MCF 10A (cell line): Measurements from ENCODE around the gene MTNR1A. TPM values are rescaled to one million over a fixed set of nuclear protein-coding genes. Genes with fewer than 3 reads are reported as not detected.

Experiments used
- BruUV-seq: library from RNA; stranded (reverse); fragments of 400-500 nt; replicated peaks from 2 replicates; lab custom pipeline; 2021; lab: Mats Ljungman, UMichigan
- CTCF ChIA-PET: fragments of 300-600 bp; sonication (Branson Sonifier 250); formaldehyde crosslinking; extraction: SDS; loops from one replicate; lab custom pipeline; 2021; ENCODE audit warnings: antibody characterized with exemption, inconsistent platforms; lab: Yijun Ruan, JAX
- POLR2A ChIA-PET: fragments of 300-600, 350-650 bp; sonication (Branson Sonifier 250); formaldehyde crosslinking; extraction: SDS; loops from one replicate; lab custom pipeline; 2020; ENCODE audit warnings: antibody characterized with exemption, inconsistent platforms; lab: Yijun Ruan, JAX
- DNase-seq: peaks from one replicate; pipeline ENCODE4 v3.0.0-alpha.2; 2018; ENCODE audit not compliant: unreplicated experiment
- H3K27ac Mint-ChIP-seq: one replicate; pipeline ENCODE4 v1.8.0; 2022; ENCODE audit warnings: mild to moderate bottlenecking, low read depth, mixed read lengths; ENCODE audit not compliant: unreplicated experiment
- H3K27me3 Mint-ChIP-seq: one replicate; pipeline ENCODE4 v1.8.0; 2022; ENCODE audit warnings: mixed read lengths; ENCODE audit not compliant: insufficient read depth, unreplicated experiment
- H3K36me3 Mint-ChIP-seq: one replicate; pipeline ENCODE4 v1.8.0; 2022; ENCODE audit warnings: mild to moderate bottlenecking, moderate library complexity, mixed read lengths; ENCODE audit not compliant: insufficient read depth, unreplicated experiment
- H3K4me1 Mint-ChIP-seq: one replicate; pipeline ENCODE4 v1.8.0; 2022; ENCODE audit warnings: mixed read lengths; ENCODE audit not compliant: insufficient read depth, unreplicated experiment
- H3K4me3 Mint-ChIP-seq: one replicate; pipeline ENCODE4 v1.8.0; 2022; ENCODE audit warnings: mild to moderate bottlenecking, moderate library complexity, mixed read lengths; ENCODE audit not compliant: unreplicated experiment
- H3K9me3 Mint-ChIP-seq: one replicate; pipeline ENCODE4 v1.8.0; 2022; ENCODE audit warnings: mixed read lengths; ENCODE audit not compliant: unreplicated experiment
- intact Hi-C: fragments of 100-400 bp; cut with micrococcal nuclease; formaldehyde crosslinking; loops from 2 replicates; pipeline ENCODE4 v1.14.1; 2022
- total RNA-seq: library from RNA; stranded (reverse); gene quantifications from 2 replicates; pipeline ENCODE4 v1.2.3, GENCODE V29; 2022
- TF ChIP-seq, protein P1 (sequence below): fragments of 200-600 bp; IDR thresholded peaks from one replicate; pipeline ENCODE4 v1.8.0; 2022; ENCODE audit warnings: antibody characterized with exemption, mild to moderate bottlenecking; ENCODE audit not compliant: unreplicated experiment

Gene MTNR1A
- total RNA-seq, 1 experiment from 2014 or later, result not detected

DNA sequence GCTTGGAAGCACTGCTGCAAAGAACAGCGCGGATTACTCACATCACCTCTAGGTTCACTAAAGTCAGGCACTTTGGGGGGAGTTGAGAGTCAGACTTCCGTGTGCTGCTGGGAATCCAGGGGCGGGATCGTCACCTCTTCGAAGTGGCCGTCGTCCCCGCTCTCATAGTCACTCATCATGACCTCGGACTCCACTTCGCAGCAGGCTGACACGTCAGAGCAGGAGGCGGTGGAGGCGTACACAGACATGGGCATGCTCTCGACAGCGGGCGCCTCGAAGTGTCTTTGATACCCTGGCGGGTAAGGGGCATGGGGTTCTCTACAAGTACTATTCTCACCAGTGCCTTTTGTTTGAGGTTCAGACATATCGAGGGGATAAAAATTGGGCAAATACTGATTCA lies 33.1 kb upstream of the MTNR1A start:
- Mint-ChIP-seq H3K27me3 (no peaks in the 10 kb centered on the region), H3K4me1 (no peaks in the 10 kb centered on the region), H3K4me3 (no peak overlapping the region), H3K27ac (no peak overlapping the region), H3K36me3 (peaks cover 69% of the 10 kb centered on the region), H3K9me3 (no peaks in the 10 kb centered on the region)
- no peak for DNase-seq
- CTCF ChIA-PET, result interaction anchor here (0.6 to 12.6 kb wide), 14 partner anchors 9 to 1574 kb away, joined by 3 to 204 read pairs (median 5); no protein-coding TSS in a partner anchor
- intact Hi-C loops, result no loop called here
- TSS peak; percentile 28 for BruUV-seq
- TF ChIP-seq, protein P1, sequence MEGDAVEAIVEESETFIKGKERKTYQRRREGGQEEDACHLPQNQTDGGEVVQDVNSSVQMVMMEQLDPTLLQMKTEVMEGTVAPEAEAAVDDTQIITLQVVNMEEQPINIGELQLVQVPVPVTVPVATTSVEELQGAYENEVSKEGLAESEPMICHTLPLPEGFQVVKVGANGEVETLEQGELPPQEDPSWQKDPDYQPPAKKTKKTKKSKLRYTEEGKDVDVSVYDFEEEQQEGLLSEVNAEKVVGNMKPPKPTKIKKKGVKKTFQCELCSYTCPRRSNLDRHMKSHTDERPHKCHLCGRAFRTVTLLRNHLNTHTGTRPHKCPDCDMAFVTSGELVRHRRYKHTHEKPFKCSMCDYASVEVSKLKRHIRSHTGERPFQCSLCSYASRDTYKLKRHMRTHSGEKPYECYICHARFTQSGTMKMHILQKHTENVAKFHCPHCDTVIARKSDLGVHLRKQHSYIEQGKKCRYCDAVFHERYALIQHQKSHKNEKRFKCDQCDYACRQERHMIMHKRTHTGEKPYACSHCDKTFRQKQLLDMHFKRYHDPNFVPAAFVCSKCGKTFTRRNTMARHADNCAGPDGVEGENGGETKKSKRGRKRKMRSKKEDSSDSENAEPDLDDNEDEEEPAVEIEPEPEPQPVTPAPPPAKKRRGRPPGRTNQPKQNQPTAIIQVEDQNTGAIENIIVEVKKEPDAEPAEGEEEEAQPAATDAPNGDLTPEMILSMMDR, result no peak
- POLR2A ChIA-PET, result no interaction called here

DNA sequence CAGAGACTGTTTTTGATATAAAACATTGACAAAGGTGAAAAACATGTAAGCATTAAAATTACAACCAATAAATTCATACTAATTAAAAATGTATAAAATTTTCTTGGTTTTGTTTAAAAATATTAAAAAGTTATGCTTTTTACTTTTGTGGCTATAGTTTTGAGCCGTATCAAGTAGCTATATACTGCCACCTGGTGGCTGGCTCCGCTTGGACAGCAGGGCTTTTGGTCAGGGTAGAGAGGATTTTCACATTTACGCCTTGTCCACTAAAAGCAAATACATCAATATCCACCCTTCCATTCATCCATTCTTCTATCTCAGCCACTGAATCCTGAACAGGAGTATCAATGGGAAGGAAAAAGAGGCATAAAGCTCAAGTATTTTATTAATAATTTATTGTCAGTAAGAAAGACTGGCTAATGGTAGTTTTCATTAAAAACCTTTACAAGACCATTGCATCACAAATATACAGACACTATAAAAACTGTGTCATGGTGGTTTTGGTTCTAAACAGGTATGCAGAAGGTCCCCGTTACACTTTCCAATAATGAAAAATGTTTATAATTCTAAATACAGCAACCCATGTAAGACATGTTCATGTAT lies 32.1 kb upstream of the MTNR1A start:
- Mint-ChIP-seq H3K4me3 (no peak overlapping the region), H3K27me3 (no peaks in the 10 kb centered on the region), H3K27ac (no peak overlapping the region), H3K4me1 (no peaks in the 10 kb centered on the region), H3K9me3 (no peaks in the 10 kb centered on the region), H3K36me3 (peaks cover 70% of the 10 kb centered on the region)
- intact Hi-C loops, result loop anchor here (1.0 kb wide), 2 partner anchors 114 to 290 kb away; no protein-coding TSS in a partner anchor
- TF ChIP-seq, protein P1, result peak; percentile 73
- CTCF ChIA-PET, result interaction anchor here (0.6 to 12.6 kb wide), 40 partner anchors 8 to 1899 kb away, joined by 3 to 204 read pairs (median 4); no protein-coding TSS in a partner anchor
- POLR2A ChIA-PET, result interaction anchor here (0.7 to 1.7 kb wide), 3 partner anchors 116 to 584 kb away, joined by 3 to 7 read pairs (median 3); no protein-coding TSS in a partner anchor
- peak; percentile 69 for DNase-seq
- BruUV-seq, result no TSS peak

DNA sequence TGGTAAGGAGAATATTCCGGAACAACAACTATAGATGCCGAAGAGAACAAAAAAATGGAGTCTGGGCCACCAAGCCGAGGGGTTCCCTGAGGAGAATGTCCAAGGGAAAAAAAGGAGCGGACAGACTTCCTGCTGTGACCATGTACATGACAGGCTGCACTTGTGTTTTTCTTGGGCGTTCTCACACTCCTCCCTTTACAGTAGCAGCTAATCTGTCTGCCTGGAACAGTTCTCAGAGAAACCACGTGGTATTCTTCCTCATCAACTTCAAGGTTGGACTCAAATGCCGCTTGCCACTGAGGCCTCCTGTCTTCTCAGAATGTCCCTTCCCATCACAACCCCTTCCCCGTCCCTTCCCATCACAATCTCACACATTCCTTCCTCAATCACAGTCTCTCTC lies 30.8 kb upstream of the MTNR1A start:
- Mint-ChIP-seq H3K9me3 (no peaks in the 10 kb centered on the region), H3K27ac (peak overlapping the region; percentile 70), H3K4me1 (no peaks in the 10 kb centered on the region), H3K27me3 (no peaks in the 10 kb centered on the region), H3K4me3 (no peak overlapping the region), H3K36me3 (peaks cover 65% of the 10 kb centered on the region)
- BruUV-seq, result no TSS peak
- TF ChIP-seq, protein P1, result no peak
- no peak for DNase-seq
- ChIA-PET POLR2A (interaction anchor here (1.7 kb wide), 1 partner anchor 114 kb away, joined by 7 read pairs; no protein-coding TSS in a partner anchor), CTCF (interaction anchor here (0.7 to 12.6 kb wide), 7 partner anchors 12 to 288 kb away, joined by 3 to 204 read pairs (median 7); no protein-coding TSS in a partner anchor)
- intact Hi-C loops, result no loop called here

DNA sequence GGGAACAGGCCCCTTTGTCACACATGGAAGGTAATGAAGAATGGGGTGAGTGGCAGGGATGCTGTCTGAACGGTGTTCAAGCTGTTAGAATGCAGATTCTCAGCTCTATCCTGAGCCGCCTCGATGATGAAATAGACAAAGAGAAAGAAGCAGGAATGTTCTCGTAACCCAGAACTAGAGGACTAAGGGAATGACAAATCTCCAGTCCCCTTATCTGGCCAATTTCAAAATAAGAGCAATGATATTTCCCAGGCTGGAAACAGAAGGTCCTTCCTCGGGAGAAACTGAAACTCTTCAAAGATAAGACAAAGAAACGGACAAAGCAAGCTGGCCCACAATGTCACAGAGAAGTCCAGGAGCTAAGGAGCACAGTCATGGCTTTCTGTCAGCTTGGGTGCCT lies 29.5 kb upstream of the MTNR1A start:
- Mint-ChIP-seq H3K27me3 (no peaks in the 10 kb centered on the region), H3K9me3 (no peaks in the 10 kb centered on the region), H3K4me3 (no peak overlapping the region), H3K4me1 (no peaks in the 10 kb centered on the region), H3K27ac (peak overlapping the region; percentile 13), H3K36me3 (peaks cover 65% of the 10 kb centered on the region)
- ChIA-PET POLR2A (no interaction called here), CTCF (interaction anchor here (0.6 to 12.6 kb wide), 2 partner anchors 66 to 287 kb away, joined by 3 to 204 read pairs; no protein-coding TSS in a partner anchor)
- no peak for DNase-seq
- BruUV-seq, result no TSS peak
- intact Hi-C loops, result no loop called here
- TF ChIP-seq, protein P1, result no peak
